Measurements from ENCODE around the gene ACACA.

ACACA gene

DNA sequence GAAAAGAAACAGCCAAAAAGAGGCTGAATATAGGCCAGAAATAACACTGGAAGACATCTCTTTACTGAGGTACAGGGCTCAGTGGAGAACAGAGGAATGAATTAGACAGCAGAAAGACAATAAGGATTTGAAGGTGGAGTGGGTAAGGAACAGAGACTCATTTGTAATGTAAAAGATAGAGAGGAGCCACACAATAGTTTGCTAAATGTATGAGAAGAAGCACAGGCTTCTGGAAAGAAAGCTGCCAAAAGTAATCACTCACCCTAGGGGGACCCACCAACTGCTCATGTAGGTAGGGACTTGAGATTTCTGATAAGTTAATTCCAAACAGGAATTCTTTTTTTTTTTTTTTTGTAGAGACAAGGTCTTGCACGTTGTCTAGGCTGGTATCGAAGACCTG is 271.1 kb downstream of the ACACA start:
- no peak for TF ChIP-seq ZNF138 (tag by site-specific recombination; IDR thresholded peaks at IDR 0.05; ENCODE audit: borderline replicate concordance)
- peak; percentile 29; the same call in 1 of the 2 replicates for TF ChIP-seq PRDM4 (tag by site-specific recombination; IDR thresholded peaks at IDR 0.05)
- Histone ChIP-seq H3K36me3 (ENCODE audit: control insufficient read depth in 2 of 2, insufficient read depth in 1 of 2, low read length in 2 of 2) (no peaks in the 10 kb centered on the region; a peak in 1 of 3 replicates), H3K27ac (ENCODE audit: extremely low read depth, low read depth, low read length) (no peak overlapping the region), H3K9me3 (ENCODE audit: control insufficient read depth, insufficient read depth, low read depth, low read length) (no peaks in the 10 kb centered on the region), H3K4me3 (ENCODE audit: low read depth, low read length) (no peak overlapping the region), H3K4me1 (ENCODE audit: control insufficient read depth, insufficient read depth, low read length) (peaks cover 36% of the 10 kb centered on the region)
- CTCF ChIA-PET = interaction anchor here (0.9 kb wide), 1 partner anchor 47 kb away, joined by 5 read pairs; no protein-coding TSS in a partner anchor
- POLR2A ChIA-PET = interaction anchor here (0.6 kb wide), 1 partner anchor 58 kb away, joined by 4 read pairs; no protein-coding TSS in a partner anchor

DNA sequence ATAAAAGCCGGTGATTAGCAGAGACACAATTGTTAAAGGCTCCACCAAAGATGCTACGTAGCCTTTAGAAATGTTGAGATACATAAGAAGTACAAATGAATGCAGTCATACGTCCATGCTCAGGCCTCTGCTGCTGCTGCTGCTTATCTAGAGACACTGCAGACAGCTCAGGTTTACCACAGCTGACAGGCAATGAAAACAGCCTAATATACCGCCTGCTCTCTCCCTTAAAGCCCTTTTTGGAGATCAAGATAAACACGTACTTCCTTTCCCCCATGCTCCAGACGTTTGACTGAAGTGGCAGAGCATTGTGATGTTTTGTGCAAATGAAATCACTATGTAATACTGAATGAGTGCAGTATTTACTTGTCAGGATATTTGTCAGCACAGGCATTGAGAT is 272.6 kb downstream of the ACACA start:
- Histone ChIP-seq H3K36me3 (ENCODE audit: control insufficient read depth in 2 of 2, insufficient read depth in 1 of 2, low read length in 2 of 2) (peaks cover 0 to 11% of the 10 kb centered on the region in 2 experiments; a peak in 2 of 3 replicates), H3K4me3 (ENCODE audit: low read depth, low read length) (no peak overlapping the region), H3K27ac (ENCODE audit: extremely low read depth, low read depth, low read length) (no peak overlapping the region; the same call in 1 of the 2 replicates), H3K4me1 (ENCODE audit: control insufficient read depth, insufficient read depth, low read length) (peaks cover 36% of the 10 kb centered on the region), H3K9me3 (ENCODE audit: control insufficient read depth, insufficient read depth, low read depth, low read length) (no peaks in the 10 kb centered on the region)
- POLR2A ChIA-PET = no interaction called here
- CTCF ChIA-PET = interaction anchor here (0.5 to 1.0 kb wide), 2 partner anchors 11 to 1821 kb away, joined by 4 read pairs; no protein-coding TSS in a partner anchor
- TF ChIP-seq, protein P1, sequence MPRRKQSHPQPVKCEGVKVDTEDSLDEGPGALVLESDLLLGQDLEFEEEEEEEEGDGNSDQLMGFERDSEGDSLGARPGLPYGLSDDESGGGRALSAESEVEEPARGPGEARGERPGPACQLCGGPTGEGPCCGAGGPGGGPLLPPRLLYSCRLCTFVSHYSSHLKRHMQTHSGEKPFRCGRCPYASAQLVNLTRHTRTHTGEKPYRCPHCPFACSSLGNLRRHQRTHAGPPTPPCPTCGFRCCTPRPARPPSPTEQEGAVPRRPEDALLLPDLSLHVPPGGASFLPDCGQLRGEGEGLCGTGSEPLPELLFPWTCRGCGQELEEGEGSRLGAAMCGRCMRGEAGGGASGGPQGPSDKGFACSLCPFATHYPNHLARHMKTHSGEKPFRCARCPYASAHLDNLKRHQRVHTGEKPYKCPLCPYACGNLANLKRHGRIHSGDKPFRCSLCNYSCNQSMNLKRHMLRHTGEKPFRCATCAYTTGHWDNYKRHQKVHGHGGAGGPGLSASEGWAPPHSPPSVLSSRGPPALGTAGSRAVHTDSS (tag by site-specific recombination; IDR thresholded peaks at IDR 0.05) = no peak
- peak; percentile 32; the same call in 1 of the 2 replicates for TF ChIP-seq ZBTB8A (tag by site-specific recombination; IDR thresholded peaks at IDR 0.05)
- TF ChIP-seq, protein P2, sequence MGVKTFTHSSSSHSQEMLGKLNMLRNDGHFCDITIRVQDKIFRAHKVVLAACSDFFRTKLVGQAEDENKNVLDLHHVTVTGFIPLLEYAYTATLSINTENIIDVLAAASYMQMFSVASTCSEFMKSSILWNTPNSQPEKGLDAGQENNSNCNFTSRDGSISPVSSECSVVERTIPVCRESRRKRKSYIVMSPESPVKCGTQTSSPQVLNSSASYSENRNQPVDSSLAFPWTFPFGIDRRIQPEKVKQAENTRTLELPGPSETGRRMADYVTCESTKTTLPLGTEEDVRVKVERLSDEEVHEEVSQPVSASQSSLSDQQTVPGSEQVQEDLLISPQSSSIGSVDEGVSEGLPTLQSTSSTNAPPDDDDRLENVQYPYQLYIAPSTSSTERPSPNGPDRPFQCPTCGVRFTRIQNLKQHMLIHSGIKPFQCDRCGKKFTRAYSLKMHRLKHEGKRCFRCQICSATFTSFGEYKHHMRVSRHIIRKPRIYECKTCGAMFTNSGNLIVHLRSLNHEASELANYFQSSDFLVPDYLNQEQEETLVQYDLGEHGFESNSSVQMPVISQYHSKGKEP (tag by site-specific recombination; IDR thresholded peaks at IDR 0.05) = peak; percentile 65; the same call in 1 of the 2 replicates
- TF ChIP-seq EGR2 (tag by site-specific recombination; IDR thresholded peaks at IDR 0.05; ENCODE audit: low read depth) = no peak
- TF ChIP-seq PATZ1 (tag by site-specific recombination; IDR thresholded peaks at IDR 0.05) = no peak
- TF ChIP-seq ZNF473 (tag by site-specific recombination; IDR thresholded peaks at IDR 0.05) = no peak
- TF ChIP-seq ZFP41 (tag by site-specific recombination; IDR thresholded peaks at IDR 0.05; ENCODE audit: borderline replicate concordance) = no peak
- TF ChIP-seq HOXD13 (CRISPR knock-in tag; IDR thresholded peaks at IDR 0.05; ENCODE audit: borderline replicate concordance) = no peak
- no peak for TF ChIP-seq TCF7L2 (IDR thresholded peaks at IDR 0.05; ENCODE audit: borderline replicate concordance, low read depth, low read length)
- no peak for TF ChIP-seq ZNF202 (tag by site-specific recombination; IDR thresholded peaks at IDR 0.05; ENCODE audit: borderline replicate concordance)
- TF ChIP-seq OSR2 (tag by site-specific recombination; IDR thresholded peaks at IDR 0.05) = peak; percentile 33; the same call in 1 of the 2 replicates
- no peak for TF ChIP-seq KLF7 (tag by site-specific recombination; IDR thresholded peaks at IDR 0.05; ENCODE audit: borderline replicate concordance)
- TF ChIP-seq, protein P3, sequence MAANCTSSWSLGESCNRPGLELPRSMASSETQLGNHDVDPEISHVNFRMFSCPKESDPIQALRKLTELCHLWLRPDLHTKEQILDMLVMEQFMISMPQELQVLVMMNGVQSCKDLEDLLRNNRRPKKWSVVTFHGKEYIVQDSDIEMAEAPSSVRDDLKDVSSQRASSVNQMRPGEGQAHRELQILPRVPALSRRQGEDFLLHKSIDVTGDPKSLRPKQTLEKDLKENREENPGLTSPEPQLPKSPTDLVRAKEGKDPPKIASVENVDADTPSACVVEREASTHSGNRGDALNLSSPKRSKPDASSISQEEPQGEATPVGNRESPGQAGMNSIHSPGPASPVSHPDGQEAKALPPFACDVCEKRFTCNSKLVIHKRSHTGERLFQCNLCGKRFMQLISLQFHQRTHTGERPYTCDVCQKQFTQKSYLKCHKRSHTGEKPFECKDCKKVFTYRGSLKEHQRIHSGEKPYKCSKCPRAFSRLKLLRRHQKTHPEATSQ (tag by site-specific recombination; IDR thresholded peaks at IDR 0.05) = no peak
- no peak for TF ChIP-seq ZNF132 (tag by site-specific recombination; IDR thresholded peaks at IDR 0.05; ENCODE audit: borderline replicate concordance)
- TF ChIP-seq ZEB2 (tag by site-specific recombination; IDR thresholded peaks at IDR 0.05) = 0 out of 2 replicates have a peak, but pooled peaks have one; percentile 42
- no peak for TF ChIP-seq ZNF530 (tag by site-specific recombination; IDR thresholded peaks at IDR 0.05; ENCODE audit: low read depth)
- TF ChIP-seq ZNF433 (tag by site-specific recombination; IDR thresholded peaks at IDR 0.05; ENCODE audit: low read depth) = no peak
- TF ChIP-seq ZNF221 (tag by site-specific recombination; IDR thresholded peaks at IDR 0.05; ENCODE audit: borderline replicate concordance) = no peak
- 0 out of 2 replicates have a peak, but pooled peaks have one; percentile 19 for TF ChIP-seq PRDM4 (tag by site-specific recombination; IDR thresholded peaks at IDR 0.05)

All from HEK293 (cell line).